Measurements from ENCODE around the gene PKD1L1. TPM values are rescaled to one million over a fixed set of nuclear protein-coding genes. Genes with fewer than 3 reads are reported as not detected.

The PKD1L1 gene
- total RNA-seq, 2 donors from 2014 or later = 0.77 to 0.83 TPM

DNA sequence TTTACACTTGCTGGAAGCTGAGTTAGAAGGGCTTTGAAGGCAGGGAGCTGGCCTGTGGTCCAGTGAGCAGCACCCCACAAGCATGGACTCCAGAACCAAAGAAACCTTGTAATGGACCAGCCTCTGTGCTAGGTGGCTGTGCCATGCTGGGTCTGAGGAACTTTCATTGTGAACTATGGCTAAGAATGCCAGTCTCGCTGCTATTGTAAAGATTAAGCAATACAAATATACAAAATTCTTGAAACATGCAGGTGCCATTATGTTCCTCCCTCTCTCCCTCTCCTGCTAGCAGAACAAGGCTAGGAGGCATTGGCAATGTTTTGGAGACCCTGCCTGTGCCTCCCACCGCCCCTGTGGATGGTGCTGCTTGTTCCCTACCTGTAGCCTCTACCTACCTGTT, 105.0 kb downstream of the PKD1L1 start:
- Mint-ChIP-seq H3K4me3 (no peak overlapping the region), H3K36me3 (ENCODE audit: low read depth) (peaks cover 2% of the 10 kb centered on the region), H3K27ac (no peak overlapping the region), H3K4me1 (no peaks in the 10 kb centered on the region), H3K27me3 (peaks cover 20% of the 10 kb centered on the region)
- no peak for ATAC-seq
- no peak for DNase-seq
- no peaks in the 10 kb centered on the region for H3K9me3 ChIP-seq (ENCODE audit: control insufficient read depth, low read length, poor library complexity, severe bottlenecking)

DNA sequence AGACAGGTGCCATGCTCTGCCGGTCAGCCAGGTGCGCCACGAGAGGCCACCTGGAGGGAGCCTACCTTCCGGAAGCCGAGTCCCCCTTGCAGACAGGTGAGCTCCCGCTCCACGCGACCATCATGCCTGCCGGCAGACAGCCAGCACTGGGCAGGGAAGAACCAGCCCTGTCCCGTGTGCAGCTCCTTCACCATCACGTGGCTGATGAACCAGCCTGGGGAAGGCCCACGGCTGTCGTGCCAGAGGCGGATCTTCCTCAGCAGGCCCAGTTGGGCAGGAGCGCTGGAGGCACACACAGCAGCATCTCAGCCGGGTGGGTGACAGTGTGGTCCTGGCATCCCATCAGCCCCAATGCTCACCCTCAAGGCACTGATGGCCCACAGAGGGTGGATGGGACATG, 108.9 kb downstream of the PKD1L1 start:
- H3K4me3 Mint-ChIP-seq = no peak overlapping the region
- ATAC-seq (no peak), DNase-seq (no peak)
- no peaks in the 10 kb centered on the region for H3K9me3 ChIP-seq (ENCODE audit: control insufficient read depth, low read length, poor library complexity, severe bottlenecking)
- no peak overlapping the region for H3K27ac Mint-ChIP-seq
- H3K4me1 Mint-ChIP-seq = no peaks in the 10 kb centered on the region
- H3K27me3 Mint-ChIP-seq = peaks cover 12% of the 10 kb centered on the region
- no peaks in the 10 kb centered on the region for H3K36me3 Mint-ChIP-seq (ENCODE audit: low read depth)

DNA sequence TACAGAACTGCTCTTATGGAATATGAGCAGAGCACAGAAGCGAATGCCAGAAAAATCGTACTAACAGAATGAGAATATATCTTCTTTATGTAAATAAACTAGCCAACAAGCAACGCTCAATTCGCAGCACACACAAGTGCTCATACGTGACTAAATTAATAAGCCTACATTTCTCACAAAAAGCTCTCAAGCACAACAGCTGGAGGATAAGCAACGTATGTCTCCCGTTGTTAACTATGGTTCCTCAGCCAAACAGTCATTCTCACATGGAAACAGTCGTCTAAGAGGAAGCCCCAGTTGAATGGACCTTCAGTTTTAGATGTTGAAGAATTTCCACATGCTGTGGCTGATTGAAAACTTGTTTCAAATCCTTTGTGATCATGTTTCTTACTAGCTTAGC, 110.4 kb downstream of the PKD1L1 start:
- H3K4me3 Mint-ChIP-seq = no peak overlapping the region
- no peaks in the 10 kb centered on the region for H3K4me1 Mint-ChIP-seq
- H3K27ac Mint-ChIP-seq = no peak overlapping the region
- H3K27me3 Mint-ChIP-seq = peaks cover 15% of the 10 kb centered on the region
- DNase-seq (no peak), ATAC-seq (no peak)
- H3K36me3 Mint-ChIP-seq (ENCODE audit: low read depth) = no peaks in the 10 kb centered on the region
- H3K9me3 ChIP-seq (ENCODE audit: control insufficient read depth, low read length, poor library complexity, severe bottlenecking) = no peaks in the 10 kb centered on the region

DNA sequence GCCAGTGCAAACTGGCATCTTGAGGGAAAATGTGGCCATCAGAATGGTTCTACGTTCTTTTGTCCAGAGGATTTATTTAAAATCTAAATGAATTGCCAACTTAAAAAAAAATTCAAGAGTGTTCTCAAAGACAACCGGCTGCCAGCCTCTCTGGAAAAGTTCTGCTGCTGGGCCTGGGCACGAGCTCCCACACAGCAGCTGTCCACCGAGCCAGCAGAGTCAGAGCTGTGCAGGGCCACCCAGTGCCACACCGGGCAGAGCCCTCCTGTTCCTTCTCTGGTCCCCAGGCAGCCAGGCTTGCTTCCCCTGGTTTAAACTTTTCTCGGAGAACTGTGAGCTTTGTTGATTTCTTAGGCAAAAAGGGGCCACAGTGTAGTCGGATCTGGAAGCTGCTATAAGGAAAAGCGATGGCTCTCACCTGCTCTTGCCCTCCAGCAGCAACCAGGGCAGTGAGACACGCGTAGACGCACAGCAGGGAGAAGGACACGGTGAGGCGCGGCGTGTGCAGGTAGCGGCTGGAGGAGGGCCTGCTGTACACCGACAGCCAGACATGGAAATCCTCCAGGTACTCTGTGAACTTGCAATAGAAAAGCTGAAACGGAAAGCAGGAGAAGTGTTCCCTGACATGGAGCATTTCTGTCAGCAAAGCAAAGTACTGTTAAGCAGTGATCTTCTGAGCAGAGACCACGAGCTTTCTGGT, 111.6 kb downstream of the PKD1L1 start:
- Mint-ChIP-seq H3K36me3 (ENCODE audit: low read depth) (no peaks in the 10 kb centered on the region), H3K27ac (no peak overlapping the region), H3K27me3 (peaks cover 5% of the 10 kb centered on the region), H3K4me3 (no peak overlapping the region), H3K4me1 (no peaks in the 10 kb centered on the region)
- DNase-seq = no peak
- ATAC-seq = no peak
- H3K9me3 ChIP-seq (ENCODE audit: control insufficient read depth, low read length, poor library complexity, severe bottlenecking) = no peaks in the 10 kb centered on the region

DNA sequence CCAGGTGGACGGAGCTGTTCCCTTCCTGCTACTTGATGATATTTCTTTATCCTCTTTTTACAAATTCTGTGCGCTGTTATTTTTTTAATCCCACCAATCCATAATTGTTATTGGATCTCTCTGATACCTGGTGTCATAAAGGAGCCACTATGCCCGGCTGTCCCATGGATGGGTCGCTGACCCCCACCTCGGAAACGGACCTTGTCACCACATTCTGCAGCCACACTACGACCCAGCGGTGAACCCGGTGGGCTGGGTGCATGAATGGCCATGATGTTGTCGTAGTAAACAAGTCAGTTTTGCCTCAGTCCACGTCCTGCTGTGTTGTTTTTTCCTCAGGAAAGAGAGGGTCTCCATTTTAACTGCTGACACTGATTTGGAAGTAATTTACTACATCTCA, 112.2 kb downstream of the PKD1L1 start:
- H3K4me1 Mint-ChIP-seq = no peaks in the 10 kb centered on the region
- no peaks in the 10 kb centered on the region for H3K9me3 ChIP-seq (ENCODE audit: control insufficient read depth, low read length, poor library complexity, severe bottlenecking)
- H3K4me3 Mint-ChIP-seq = no peak overlapping the region
- no peak overlapping the region for H3K27ac Mint-ChIP-seq
- ATAC-seq (no peak), DNase-seq (no peak)
- H3K36me3 Mint-ChIP-seq (ENCODE audit: low read depth) = no peaks in the 10 kb centered on the region
- H3K27me3 Mint-ChIP-seq = peaks cover 5% of the 10 kb centered on the region

DNA sequence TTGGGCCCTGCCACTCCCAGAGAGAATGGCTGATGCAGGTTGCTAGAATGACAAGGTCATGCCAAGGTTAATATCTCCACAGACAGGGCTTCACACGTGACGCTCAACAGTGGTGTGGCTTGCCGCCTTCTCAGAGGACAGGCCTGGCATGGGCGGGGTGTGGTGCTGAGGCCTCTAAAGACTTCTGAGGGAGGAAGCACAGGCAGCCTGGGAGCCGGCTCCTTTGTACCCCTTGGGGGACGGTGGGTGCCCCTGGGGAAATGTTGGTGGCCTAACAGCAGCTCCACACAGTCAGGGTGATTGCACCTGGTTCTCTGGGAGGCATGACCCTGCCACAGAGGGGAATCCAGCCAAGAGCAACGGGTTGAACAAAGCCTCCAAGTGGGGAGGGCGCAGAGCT, 115.1 kb downstream of the PKD1L1 start:
- H3K36me3 Mint-ChIP-seq (ENCODE audit: low read depth) = no peaks in the 10 kb centered on the region
- no peak overlapping the region for H3K4me3 Mint-ChIP-seq
- H3K9me3 ChIP-seq (ENCODE audit: control insufficient read depth, low read length, poor library complexity, severe bottlenecking) = no peaks in the 10 kb centered on the region
- no peak for DNase-seq
- ATAC-seq = no peak
- peaks cover under 1% of the 10 kb centered on the region for H3K4me1 Mint-ChIP-seq
- no peak overlapping the region for H3K27ac Mint-ChIP-seq
- peaks cover 16% of the 10 kb centered on the region for H3K27me3 Mint-ChIP-seq

DNA sequence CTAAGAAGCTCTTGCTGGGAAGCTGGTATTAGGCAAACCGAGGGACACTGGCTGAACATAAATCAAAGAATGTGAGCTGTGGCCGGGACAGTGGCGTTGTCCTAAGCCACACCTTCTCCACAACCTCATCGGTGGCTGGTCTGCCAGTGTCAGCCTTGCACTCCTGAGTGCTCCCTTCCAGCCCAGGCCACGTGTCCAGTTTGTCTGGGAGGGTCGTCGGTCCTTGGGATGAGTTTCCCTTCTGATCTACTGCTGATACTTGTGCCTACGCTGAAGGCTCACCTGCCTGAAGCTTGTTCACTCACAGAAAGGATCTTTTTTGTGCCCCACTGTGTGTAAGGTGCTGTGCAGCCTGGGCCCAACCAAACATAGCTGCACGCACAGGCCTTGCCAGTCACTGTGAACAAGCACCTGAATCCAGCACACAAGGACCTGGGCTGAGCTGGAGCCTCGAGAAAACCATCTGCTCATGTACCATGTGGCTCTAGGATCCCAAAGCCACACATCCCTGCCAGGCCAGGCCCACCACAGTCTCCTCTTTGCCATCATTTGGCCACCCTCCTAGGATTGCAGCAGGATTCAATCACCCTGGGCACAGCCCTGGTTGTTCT, 116.1 kb downstream of the PKD1L1 start:
- ATAC-seq (no peak), DNase-seq (no peak)
- no peaks in the 10 kb centered on the region for H3K9me3 ChIP-seq (ENCODE audit: control insufficient read depth, low read length, poor library complexity, severe bottlenecking)
- Mint-ChIP-seq H3K27me3 (peaks cover 25% of the 10 kb centered on the region), H3K27ac (no peak overlapping the region), H3K4me1 (peaks cover 2% of the 10 kb centered on the region), H3K36me3 (ENCODE audit: low read depth) (no peaks in the 10 kb centered on the region), H3K4me3 (no peak overlapping the region)

DNA sequence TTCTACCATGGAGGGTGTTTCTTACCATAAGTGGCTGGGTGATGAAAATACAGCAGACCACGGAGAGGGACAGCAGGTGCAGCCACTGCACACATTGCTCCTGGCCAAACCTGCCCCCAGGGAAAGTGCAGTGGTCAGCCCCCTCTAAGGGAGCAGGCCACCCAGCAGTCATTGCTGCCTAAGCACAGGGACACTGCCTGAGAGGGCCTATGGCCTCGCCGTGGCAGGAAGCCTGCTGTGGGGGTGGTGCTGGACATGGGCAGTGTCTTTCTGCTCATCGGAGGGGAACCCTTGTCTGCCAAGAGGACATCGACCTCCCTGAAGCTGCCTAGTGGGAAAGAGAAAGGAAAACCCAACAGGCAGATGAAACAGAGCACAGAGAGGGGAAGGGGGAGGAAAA, 118.3 kb downstream of the PKD1L1 start:
- Mint-ChIP-seq H3K27me3 (peaks cover 26% of the 10 kb centered on the region), H3K36me3 (ENCODE audit: low read depth) (no peaks in the 10 kb centered on the region), H3K4me3 (no peak overlapping the region), H3K4me1 (peaks cover 2% of the 10 kb centered on the region), H3K27ac (no peak overlapping the region)
- no peak for ATAC-seq
- H3K9me3 ChIP-seq (ENCODE audit: control insufficient read depth, low read length, poor library complexity, severe bottlenecking) = no peaks in the 10 kb centered on the region
- no peak for DNase-seq

DNA sequence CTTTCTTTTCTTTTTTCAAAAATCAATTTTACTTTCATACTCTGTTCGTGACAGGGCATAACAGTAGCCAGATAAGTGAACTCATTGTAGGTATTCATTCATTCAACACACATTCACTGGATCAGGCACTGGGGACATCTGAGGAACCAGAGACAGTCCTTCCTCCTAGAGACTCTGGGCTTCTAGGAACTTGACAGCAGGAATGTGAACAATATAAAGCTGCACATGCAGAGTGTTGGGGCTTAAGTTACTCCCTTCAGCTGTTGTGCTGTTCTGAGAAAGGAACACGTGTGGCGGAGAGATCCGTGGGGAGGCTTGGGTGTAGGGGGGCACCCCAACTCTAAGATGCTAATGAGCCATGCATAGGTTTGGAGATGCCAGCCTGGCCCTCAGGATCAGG, 120.4 kb downstream of the PKD1L1 start:
- ATAC-seq = no peak
- Mint-ChIP-seq H3K27me3 (peaks cover 26% of the 10 kb centered on the region), H3K27ac (no peak overlapping the region)

DNA sequence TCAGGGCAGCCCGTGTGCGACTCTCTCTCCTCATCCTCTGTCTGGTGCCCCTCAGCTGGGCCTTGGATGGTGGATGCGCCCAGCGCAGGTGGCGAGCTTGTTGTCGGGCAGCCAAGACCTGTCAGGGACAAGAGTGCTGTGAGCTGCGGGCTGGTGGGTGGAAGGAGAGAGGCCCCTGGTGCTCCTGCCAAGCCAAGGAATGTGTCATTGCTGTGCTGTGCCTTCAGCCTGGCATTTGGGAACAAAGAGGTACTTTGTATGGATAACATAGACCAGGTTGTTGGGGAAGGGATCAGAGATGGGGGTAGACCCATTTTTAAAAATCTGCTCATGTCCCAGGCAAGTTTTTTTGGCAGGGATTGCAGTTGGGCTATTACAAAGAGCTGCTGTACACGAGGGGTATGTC, 120.9 kb downstream of the PKD1L1 start:
- Mint-ChIP-seq H3K4me1 (peaks cover 2% of the 10 kb centered on the region), H3K36me3 (ENCODE audit: low read depth) (no peaks in the 10 kb centered on the region)

More for the DNA sequence above, 120.4 kb downstream of the PKD1L1 start:
- Mint-ChIP-seq H3K36me3 (ENCODE audit: low read depth) (no peaks in the 10 kb centered on the region), H3K4me3 (no peak overlapping the region), H3K4me1 (peaks cover 2% of the 10 kb centered on the region)
- H3K9me3 ChIP-seq (ENCODE audit: control insufficient read depth, low read length, poor library complexity, severe bottlenecking) = no peaks in the 10 kb centered on the region
- no peak for DNase-seq

DNA sequence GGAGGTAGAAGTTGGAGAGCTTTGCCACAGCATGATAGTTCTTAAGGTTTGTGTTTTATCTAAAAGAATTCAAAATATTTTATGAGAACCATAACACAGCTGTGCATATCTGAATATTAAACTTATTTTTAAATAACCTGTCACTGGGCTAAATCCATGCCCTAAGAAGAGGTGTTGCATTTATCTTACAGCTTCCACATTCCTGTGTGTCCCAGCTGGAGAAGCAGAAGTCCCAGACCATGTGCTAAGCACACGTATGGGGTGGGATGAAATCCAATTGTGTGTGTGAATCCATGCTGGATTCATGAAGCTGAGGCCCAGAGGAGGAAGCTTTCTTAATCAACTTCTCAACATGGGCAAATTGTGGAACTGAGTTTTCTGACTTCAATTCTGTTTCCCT, 121.5 kb downstream of the PKD1L1 start:
- DNase-seq = no peak
- Mint-ChIP-seq H3K36me3 (ENCODE audit: low read depth) (no peaks in the 10 kb centered on the region), H3K4me1 (peaks cover 2% of the 10 kb centered on the region), H3K27ac (no peak overlapping the region), H3K27me3 (peaks cover 26% of the 10 kb centered on the region), H3K4me3 (no peak overlapping the region)
- ATAC-seq = no peak
- no peaks in the 10 kb centered on the region for H3K9me3 ChIP-seq (ENCODE audit: control insufficient read depth, low read length, poor library complexity, severe bottlenecking)

More for the DNA sequence above, 120.9 kb downstream of the PKD1L1 start:
- H3K9me3 ChIP-seq (ENCODE audit: control insufficient read depth, low read length, poor library complexity, severe bottlenecking) = no peaks in the 10 kb centered on the region
- Mint-ChIP-seq H3K27ac (no peak overlapping the region), H3K27me3 (peaks cover 26% of the 10 kb centered on the region), H3K4me3 (no peak overlapping the region)
- ATAC-seq (no peak), DNase-seq (no peak)

DNA sequence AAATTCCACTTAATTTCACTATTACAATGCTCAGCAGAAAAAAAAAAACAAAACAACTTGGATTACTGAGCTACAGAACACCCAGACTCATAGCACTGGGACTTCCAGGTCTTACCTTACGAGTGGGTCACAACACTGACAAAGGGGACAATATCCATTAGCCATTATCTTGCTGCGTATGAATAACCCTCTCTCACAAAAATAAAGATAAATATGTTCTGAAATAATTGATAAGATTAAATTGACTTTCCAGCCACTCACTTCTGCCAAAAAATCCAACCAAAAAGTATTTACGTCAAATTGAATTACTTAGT, 128.7 kb downstream of the PKD1L1 start:
- Mint-ChIP-seq H3K27me3 (peaks cover 9% of the 10 kb centered on the region), H3K4me1 (peaks cover 2% of the 10 kb centered on the region), H3K36me3 (ENCODE audit: low read depth) (peaks cover 3% of the 10 kb centered on the region), H3K27ac (no peak overlapping the region), H3K4me3 (no peak overlapping the region)
- H3K9me3 ChIP-seq (ENCODE audit: control insufficient read depth, low read length, poor library complexity, severe bottlenecking) = no peaks in the 10 kb centered on the region
- no peak for DNase-seq
- ATAC-seq = no peak

DNA sequence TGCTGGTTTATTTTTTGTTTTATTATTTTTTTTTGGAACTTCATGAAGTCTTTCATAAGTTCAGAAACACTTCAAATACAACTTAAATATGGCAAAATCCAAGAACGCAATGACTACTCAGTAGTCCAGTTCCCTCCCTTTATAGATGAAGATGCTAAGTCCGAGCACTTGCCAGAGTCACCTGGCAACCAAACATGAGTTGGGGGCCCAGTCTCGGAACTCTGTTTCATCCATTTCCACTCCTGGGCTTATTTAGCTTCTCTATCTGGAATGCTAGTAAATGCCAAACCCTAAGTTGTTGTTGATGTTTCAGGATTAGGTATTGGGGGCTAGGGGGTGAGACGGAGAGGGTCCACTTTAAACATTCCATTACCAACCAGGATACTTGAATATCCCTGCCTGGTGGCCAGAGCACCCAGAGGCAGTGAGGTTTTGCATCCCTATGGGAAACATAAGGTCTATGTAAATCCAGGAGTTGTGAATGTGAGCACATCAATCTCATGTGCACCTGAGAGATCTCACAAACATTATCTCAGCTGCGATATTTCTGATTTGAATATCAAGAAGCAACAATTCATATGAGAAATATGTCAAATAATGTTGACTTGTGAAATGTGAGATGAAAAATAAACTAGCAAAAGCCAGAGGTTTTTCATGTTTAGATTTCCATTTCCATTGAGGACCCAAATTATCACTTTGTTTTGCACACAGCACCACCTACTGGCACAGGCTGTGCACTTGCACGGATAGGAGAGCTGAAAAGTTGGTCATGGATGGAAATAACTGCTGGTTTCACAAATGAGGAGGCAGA, 129.3 kb downstream of the PKD1L1 start:
- no peaks in the 10 kb centered on the region for H3K9me3 ChIP-seq (ENCODE audit: control insufficient read depth, low read length, poor library complexity, severe bottlenecking)
- H3K27me3 Mint-ChIP-seq = peaks cover 9% of the 10 kb centered on the region
- no peak overlapping the region for H3K27ac Mint-ChIP-seq
- ATAC-seq = no peak
- no peak for DNase-seq
- peaks cover 2% of the 10 kb centered on the region for H3K4me1 Mint-ChIP-seq
- H3K36me3 Mint-ChIP-seq (ENCODE audit: low read depth) = peaks cover 3% of the 10 kb centered on the region
- no peak overlapping the region for H3K4me3 Mint-ChIP-seq

All from T-helper 17 cell (primary cell).